ENCODE measurements around the gene TNFRSF18.
"Not testable (repeated sequence)": the region's sequence is repeated elsewhere in the genome, so short reads cannot be mapped to it uniquely, and the experiment has no call there.

The TNFRSF18 gene

DNA sequence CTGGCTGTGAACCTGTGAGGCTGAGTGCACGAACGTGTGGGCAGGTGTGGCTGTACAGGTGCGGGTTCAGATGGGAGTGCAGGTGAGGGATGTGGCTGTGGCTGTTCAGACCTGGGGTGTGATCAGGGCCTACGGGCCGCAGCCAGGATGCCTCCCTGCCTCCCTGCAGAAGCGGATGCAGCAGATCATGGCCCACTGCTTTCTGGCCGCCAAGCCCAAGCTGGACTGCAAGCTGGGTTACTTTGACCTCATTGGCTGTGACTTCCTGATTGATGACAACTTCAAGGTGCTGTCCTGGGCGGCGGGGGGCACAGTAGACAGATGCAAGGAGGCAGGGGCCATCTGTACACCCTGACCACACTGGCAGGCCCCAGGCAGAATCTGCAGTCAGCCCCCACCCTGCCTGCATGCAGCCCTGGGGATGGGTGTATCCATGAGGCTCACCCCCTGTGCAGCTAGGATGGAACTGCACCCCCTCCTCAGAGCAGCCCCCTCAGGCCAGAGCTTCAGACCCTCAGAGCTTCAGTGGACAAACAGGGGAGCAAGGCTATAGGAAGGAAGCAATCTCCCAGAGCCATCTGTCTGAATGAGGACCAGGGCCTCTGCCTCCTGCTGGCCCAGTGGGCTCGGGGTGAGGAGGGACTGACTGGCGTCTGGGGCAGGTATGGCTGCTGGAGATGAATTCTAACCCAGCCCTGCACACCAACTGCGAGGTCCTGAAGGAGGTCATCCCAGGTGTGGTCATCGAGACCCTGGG, 9.8 kb downstream of the TNFRSF18 start:
- no peak overlapping the region for H3K4me3 ChIP-seq (ENCODE audit: low read depth, low read length)
- TF ChIP-seq, protein P1, sequence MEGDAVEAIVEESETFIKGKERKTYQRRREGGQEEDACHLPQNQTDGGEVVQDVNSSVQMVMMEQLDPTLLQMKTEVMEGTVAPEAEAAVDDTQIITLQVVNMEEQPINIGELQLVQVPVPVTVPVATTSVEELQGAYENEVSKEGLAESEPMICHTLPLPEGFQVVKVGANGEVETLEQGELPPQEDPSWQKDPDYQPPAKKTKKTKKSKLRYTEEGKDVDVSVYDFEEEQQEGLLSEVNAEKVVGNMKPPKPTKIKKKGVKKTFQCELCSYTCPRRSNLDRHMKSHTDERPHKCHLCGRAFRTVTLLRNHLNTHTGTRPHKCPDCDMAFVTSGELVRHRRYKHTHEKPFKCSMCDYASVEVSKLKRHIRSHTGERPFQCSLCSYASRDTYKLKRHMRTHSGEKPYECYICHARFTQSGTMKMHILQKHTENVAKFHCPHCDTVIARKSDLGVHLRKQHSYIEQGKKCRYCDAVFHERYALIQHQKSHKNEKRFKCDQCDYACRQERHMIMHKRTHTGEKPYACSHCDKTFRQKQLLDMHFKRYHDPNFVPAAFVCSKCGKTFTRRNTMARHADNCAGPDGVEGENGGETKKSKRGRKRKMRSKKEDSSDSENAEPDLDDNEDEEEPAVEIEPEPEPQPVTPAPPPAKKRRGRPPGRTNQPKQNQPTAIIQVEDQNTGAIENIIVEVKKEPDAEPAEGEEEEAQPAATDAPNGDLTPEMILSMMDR (IDR thresholded peaks at IDR 0.05; ENCODE audit: low read depth, low read length), result peak; percentile 30; the same call in 1 of the 2 replicates
- H3K27ac ChIP-seq, result peak overlapping the region; percentile 55
- peak; percentile 76 for DNase-seq
- no peaks in the 10 kb centered on the region for H3K36me3 ChIP-seq
- H3K27me3 ChIP-seq (ENCODE audit: insufficient read depth, low read depth, severe bottlenecking), result no peaks in the 10 kb centered on the region
- H3K9me3 ChIP-seq (ENCODE audit: severe bottlenecking), result peaks cover 9% of the 10 kb centered on the region

DNA sequence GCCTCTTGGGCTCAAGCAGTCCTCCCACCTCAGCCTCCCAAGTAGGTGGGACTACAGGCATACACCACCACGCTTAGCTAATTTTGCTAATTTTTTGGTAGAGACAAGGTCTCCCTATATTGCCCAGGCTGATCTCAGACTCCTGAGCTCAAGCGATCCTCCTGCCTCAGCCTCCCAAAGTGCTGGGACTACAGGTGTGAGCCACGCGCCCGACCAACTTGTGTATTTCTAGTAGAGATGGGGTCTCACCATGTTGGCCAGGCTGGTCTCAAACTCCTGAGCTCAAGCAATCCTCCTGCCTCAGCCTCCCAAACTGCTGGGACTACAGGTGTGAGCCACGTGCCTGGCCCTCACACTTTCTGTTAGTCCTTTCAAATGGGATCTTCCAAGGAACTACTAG, 10.7 kb downstream of the TNFRSF18 start:
- not testable (repeated sequence) for H3K27ac ChIP-seq; DNase-seq; H3K27me3 ChIP-seq (ENCODE audit: insufficient read depth, low read depth, severe bottlenecking); H3K4me3 ChIP-seq (ENCODE audit: low read depth, low read length); H3K9me3 ChIP-seq (ENCODE audit: severe bottlenecking); H3K36me3 ChIP-seq

DNA sequence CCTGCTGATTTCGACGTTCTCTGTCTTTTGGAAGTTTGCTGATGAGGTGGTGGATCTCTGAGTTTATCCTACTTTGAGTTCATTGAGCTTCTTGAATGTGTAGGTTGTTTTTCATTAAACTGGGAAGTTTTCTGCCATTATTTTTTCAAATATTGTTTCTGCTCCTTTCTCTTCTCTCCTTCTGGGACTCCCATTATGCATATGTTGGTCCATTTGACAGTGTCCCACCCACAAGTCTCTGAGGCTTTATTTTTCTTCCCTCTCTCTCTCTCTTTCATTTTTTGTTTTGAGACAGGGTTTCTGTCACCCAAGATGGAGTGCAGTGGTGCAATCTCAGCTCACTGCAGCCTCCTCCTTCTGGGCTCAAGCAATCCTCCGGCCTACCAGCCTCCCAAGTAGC, 11.7 kb downstream of the TNFRSF18 start:
- no peak overlapping the region for H3K27ac ChIP-seq
- H3K36me3 ChIP-seq, result no peaks in the 10 kb centered on the region
- no peak overlapping the region for H3K4me3 ChIP-seq (ENCODE audit: low read depth, low read length)
- H3K27me3 ChIP-seq (ENCODE audit: insufficient read depth, low read depth, severe bottlenecking), result no peaks in the 10 kb centered on the region
- no peak for DNase-seq
- TF ChIP-seq, protein P1 (IDR thresholded peaks at IDR 0.05; ENCODE audit: low read depth, low read length), result no peak
- peaks cover 9% of the 10 kb centered on the region for H3K9me3 ChIP-seq (ENCODE audit: severe bottlenecking)

DNA sequence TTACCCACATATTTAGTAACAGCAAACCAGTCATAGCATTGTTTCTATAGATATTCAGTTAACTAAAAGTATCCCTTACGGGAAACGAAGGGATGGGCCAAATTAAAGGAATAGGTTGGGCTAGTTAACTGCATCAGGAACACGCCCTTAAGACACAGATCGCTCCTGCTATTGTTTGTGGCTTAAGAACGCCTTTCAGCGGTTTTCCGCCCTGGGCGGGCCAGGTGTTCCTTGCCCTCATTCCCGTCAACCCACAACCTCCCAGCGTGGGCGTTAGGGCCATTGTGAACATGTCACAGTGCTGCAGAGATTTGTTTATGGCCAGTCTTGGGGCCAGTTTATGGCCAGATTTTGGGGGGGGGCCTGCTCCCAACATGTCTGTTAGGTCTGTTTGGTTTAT, 14.7 kb downstream of the TNFRSF18 start:
- H3K4me3 ChIP-seq (ENCODE audit: low read depth, low read length), result no peak overlapping the region
- no peak for DNase-seq
- H3K36me3 ChIP-seq, result no peaks in the 10 kb centered on the region
- H3K9me3 ChIP-seq (ENCODE audit: severe bottlenecking), result peaks cover 9% of the 10 kb centered on the region
- H3K27me3 ChIP-seq (ENCODE audit: insufficient read depth, low read depth, severe bottlenecking), result no peaks in the 10 kb centered on the region
- TF ChIP-seq, protein P1 (IDR thresholded peaks at IDR 0.05; ENCODE audit: low read depth, low read length), result no peak
- H3K27ac ChIP-seq, result no peak overlapping the region

DNA sequence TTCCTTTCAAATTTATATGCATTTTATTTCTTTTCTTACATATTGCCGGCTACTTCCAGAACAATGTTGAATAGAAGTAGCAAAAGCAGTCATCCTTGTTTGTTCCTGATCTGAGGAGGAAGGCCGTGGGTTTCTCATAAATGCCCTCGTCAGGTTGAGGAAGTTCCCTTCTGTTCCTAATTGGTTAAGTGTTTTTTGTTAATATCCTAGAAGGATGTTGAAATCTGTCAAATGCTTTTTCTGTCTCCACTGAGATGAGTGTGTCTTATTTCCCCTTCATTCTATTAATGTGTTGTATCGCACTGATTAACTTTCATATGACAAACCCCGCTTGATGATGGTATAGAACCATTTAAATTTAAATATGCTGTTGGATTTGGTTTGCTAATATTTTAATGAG, 17.3 kb downstream of the TNFRSF18 start:
- H3K27me3 ChIP-seq (ENCODE audit: insufficient read depth, low read depth, severe bottlenecking), result no peaks in the 10 kb centered on the region
- no peak overlapping the region for H3K27ac ChIP-seq
- H3K9me3 ChIP-seq (ENCODE audit: severe bottlenecking), result peaks cover under 1% of the 10 kb centered on the region
- TF ChIP-seq, protein P1 (IDR thresholded peaks at IDR 0.05; ENCODE audit: low read depth, low read length), result no peak
- H3K4me3 ChIP-seq (ENCODE audit: low read depth, low read length), result no peak overlapping the region
- H3K36me3 ChIP-seq, result no peaks in the 10 kb centered on the region
- DNase-seq, result no peak

DNA sequence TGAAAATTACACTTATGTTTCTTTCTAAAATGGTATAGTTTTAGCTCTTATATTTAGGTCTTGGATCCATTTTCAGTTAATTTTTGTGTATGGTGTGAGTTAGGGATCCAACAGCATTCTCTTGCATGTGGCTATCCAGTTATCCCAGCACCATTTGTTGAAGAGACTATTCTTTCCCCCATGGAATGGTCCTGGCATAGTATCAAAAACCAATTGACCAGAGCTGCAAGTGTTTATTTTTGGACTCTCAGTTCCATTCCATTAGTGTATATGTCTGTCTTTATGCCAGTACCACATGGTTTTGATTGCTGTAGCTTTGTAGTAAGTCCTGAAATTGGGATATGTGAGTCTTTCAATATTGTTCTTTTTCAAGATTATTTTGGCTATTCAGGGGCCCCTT, 18.5 kb downstream of the TNFRSF18 start:
- Histone ChIP-seq H3K9me3 (ENCODE audit: severe bottlenecking) (no peaks in the 10 kb centered on the region), H3K27ac (no peak overlapping the region), H3K36me3 (no peaks in the 10 kb centered on the region), H3K4me3 (ENCODE audit: low read depth, low read length) (no peak overlapping the region), H3K27me3 (ENCODE audit: insufficient read depth, low read depth, severe bottlenecking) (no peaks in the 10 kb centered on the region)
- TF ChIP-seq, protein P1 (IDR thresholded peaks at IDR 0.05; ENCODE audit: low read depth, low read length), result no peak
- no peak for DNase-seq
